Endothelial cell of umbilical vein (primary cell): ENCODE data around the gene MADCAM1. TPM values are rescaled to one million over a fixed set of nuclear protein-coding genes. Genes with fewer than 3 reads are reported as not detected.

Source experiments
- BruUV-seq: library from RNA; stranded (reverse); fragments of 400-500 nt; replicated peaks from 2 replicates; lab custom pipeline; 2021; lab: Mats Ljungman, UMichigan
- CTCF ChIA-PET: fragments of 300-600, 350-600 bp; sonication (Branson Sonifier 250); formaldehyde crosslinking; loops from one replicate; lab custom pipeline; 2021; ENCODE audit warnings: antibody characterized with exemption, inconsistent platforms; lab: Charles Lee
- POLR2A ChIA-PET: fragments of 300-600, 350-600 bp; sonication (Branson Sonifier 250); formaldehyde crosslinking; loops from one replicate; lab custom pipeline; 2021; ENCODE audit warnings: antibody characterized with exemption, inconsistent platforms; lab: Charles Lee
- DNase-seq: peaks from one replicate; pipeline ENCODE4 v3.0.0-alpha.2; 2011; ENCODE audit warnings: low read depth, low spot score
- FAIRE-seq: peaks from 2 replicates; lab custom pipeline; 2011; peaks lifted over from hg19 to GRCh38; lab: Jason Lieb, UNC
- H2AFZ ChIP-seq: 2 replicates; pipeline ENCODE4 v1.6.0; 2012; ENCODE audit warnings: low read depth, low read length, control low read depth, inconsistent platforms
- H3K27ac ChIP-seq: 2 replicates; pipeline ENCODE4 v1.5.1; 2011; ENCODE audit warnings: low read depth, mild to moderate bottlenecking, control low read depth, low read length, moderate library complexity; ENCODE audit not compliant: insufficient read depth
- H3K27me3 ChIP-seq, 2 experiments: 2 replicates each; pipeline versions ENCODE4 v1.6.0 to v1.6.1; 2011; ENCODE audit warnings: low read length in 2 of 2, mixed read lengths in 1 of 2; ENCODE audit not compliant: control insufficient read depth in 2 of 2, insufficient read depth in 2 of 2
- H3K36me3 ChIP-seq, 2 experiments: 2 replicates in 1 of 2; 3 replicates in 1 of 2; pipeline ENCODE4 v1.5.1; 2011; ENCODE audit warnings: low read length in 2 of 2, mild to moderate bottlenecking in 1 of 2, moderate library complexity in 1 of 2; ENCODE audit not compliant: control insufficient read depth in 2 of 2, insufficient read depth in 2 of 2; ENCODE audit errors: extremely low read depth in 1 of 2
- H3K4me1 ChIP-seq: 3 replicates; pipeline ENCODE4 v1.5.1; 2011; ENCODE audit warnings: mild to moderate bottlenecking, low read length; ENCODE audit not compliant: control insufficient read depth, insufficient read depth; ENCODE audit errors: extremely low read depth
- H3K4me2 ChIP-seq: 2 replicates; pipeline ENCODE4 v1.6.1; 2011; ENCODE audit warnings: low read length, control low read depth, mixed read lengths; ENCODE audit not compliant: insufficient read depth
- H3K4me3 ChIP-seq, 3 experiments: fragments of 200-600 bp in 1 of 3; sonication (generic), shearing (Covaris generic) in 1 of 3; replicated peaks in 1 of 3; 2 replicates each; pipeline ENCODE4 v1.5.1; 2011 to 2016; ENCODE audit warnings: control low read depth in 3 of 3, low read length in 3 of 3, mild to moderate bottlenecking in 2 of 3, inconsistent platforms in 1 of 3, low read depth in 1 of 3, moderate library complexity in 1 of 3; ENCODE audit not compliant: insufficient read depth in 1 of 3
- H3K79me2 ChIP-seq: 2 replicates; pipeline ENCODE4 v1.6.0; 2012; ENCODE audit warnings: low read length, inconsistent platforms; ENCODE audit not compliant: control insufficient read depth, insufficient read depth
- H3K9ac ChIP-seq: replicated peaks from 2 replicates; pipeline ENCODE3; 2011; ENCODE audit warnings: low read length, control low read depth; ENCODE audit not compliant: insufficient read depth; ENCODE audit errors: extremely low read depth
- H3K9me1 ChIP-seq: replicated peaks from 3 replicates; pipeline ENCODE4 v1.6.0; 2011; ENCODE audit warnings: mild to moderate bottlenecking, low read length; ENCODE audit not compliant: control insufficient read depth, insufficient read depth; ENCODE audit errors: extremely low read depth
- H3K9me3 ChIP-seq: replicated peaks from 2 replicates; pipeline ENCODE4 v1.5.1; 2012; ENCODE audit warnings: low read length, inconsistent platforms; ENCODE audit not compliant: control insufficient read depth, insufficient read depth
- H4K20me1 ChIP-seq: replicated peaks from 2 replicates; pipeline ENCODE3; 2011; ENCODE audit warnings: mild to moderate bottlenecking, low read length; ENCODE audit not compliant: control insufficient read depth, insufficient read depth; ENCODE audit errors: extremely low read depth
- CTCF ChIP-seq, 2 donors: IDR thresholded peaks; 1 replicate in 1 of 2; 2 replicates in 1 of 2; pipeline ENCODE4 v1.5.1; 2011; ENCODE audit warnings: low read length in 2 of 2, mild to moderate bottlenecking in 2 of 2, moderate library complexity in 2 of 2, control low read depth in 1 of 2, inconsistent platforms in 1 of 2, low read depth in 1 of 2; ENCODE audit not compliant: insufficient read depth in 1 of 2; ENCODE audit errors: extremely low read depth in 1 of 2
- JUN ChIP-seq: IDR thresholded peaks from 2 replicates; pipeline ENCODE4 v1.6.1; 2011; ENCODE audit warnings: borderline replicate concordance, low read depth; ENCODE audit not compliant: insufficient read length, insufficient read depth
- MAX ChIP-seq: IDR thresholded peaks from 2 replicates; pipeline ENCODE4 v1.6.1; 2011; ENCODE audit not compliant: insufficient read depth, insufficient read length
- MYC ChIP-seq: IDR thresholded peaks from one replicate; pipeline ENCODE4 v1.6.1; 2011; ENCODE audit warnings: mild to moderate bottlenecking, low read depth, low read length
- POLR2A ChIP-seq: IDR thresholded peaks from 2 replicates; pipeline ENCODE4 v1.6.1; 2012; ENCODE audit warnings: low read depth, mild to moderate bottlenecking, control low read depth, low read length
- POLR2AphosphoS5 ChIP-seq: IDR thresholded peaks from 2 replicates; pipeline ENCODE4 v1.6.1; 2012; ENCODE audit warnings: low read depth, mild to moderate bottlenecking, control low read depth, low read length, moderate library complexity; ENCODE audit not compliant: insufficient read depth
- dilution Hi-C: fragments of 300-500 bp; cut with MboI; formaldehyde crosslinking; loops from one replicate; pipeline ENCODE4 v1.15.0; 2019; ENCODE audit warnings: low sequenced_read_pairs; ENCODE audit not compliant: extremely low pct_ligation_motif_present
- intact Hi-C: fragments of 100-400 bp; cut with micrococcal nuclease; formaldehyde crosslinking; loops from one replicate; pipeline ENCODE4 v1.10.0; 2022
- polyA plus RNA-seq, 4 experiments: library from polyadenylated mRNA; depleted of rRNA in 3 of 4; stranded (reverse) in 3 of 4; unstranded in 1 of 4; fragments of >200 nt; gene quantifications; 2 replicates each; pipeline versions ENCODE4 v1.2.1 to v1.2.3, GENCODE V29; 2011 to 2012; ENCODE audit warnings: missing spikeins in 1 of 4
- total RNA-seq: library from RNA; stranded (reverse); gene quantifications from 2 replicates; pipeline ENCODE4 v1.2.3, GENCODE V29; 2021

MADCAM1 gene
- total and polyA plus RNA-seq, 2 donors (not counting 3 experiments of a cell fraction or from before 2014, with no cell fraction given), result 0.07 to 0.31 TPM

- Histone ChIP-seq H3K27me3 (no peaks in the 10 kb centered on the region), H2AFZ (no peak overlapping the region), H3K79me2 (no peaks in the 10 kb centered on the region), H3K4me1 (peaks cover 7% of the 10 kb centered on the region), H3K4me3 (no peak overlapping the region), H4K20me1 (no peaks in the 10 kb centered on the region), H3K36me3 (no peaks in the 10 kb centered on the region), H3K27ac (no peak overlapping the region), H3K9me3 (peaks cover 2% of the 10 kb centered on the region), H3K4me2 (no peak overlapping the region), H3K9me1 (no peaks in the 10 kb centered on the region), H3K9ac (no peak overlapping the region)
- DNase-seq (no peak), FAIRE-seq (no peak)
- intact Hi-C loops (loop anchor here (5.0 to 10.0 kb wide), 2 partner anchors 101 to 143 kb away; partner anchors contain the start of gene MIER2), dilution Hi-C loops (no loop called here)
- TF ChIP-seq MAX (no peak), JUN (no peak), MYC (no peak), POLR2AphosphoS5 (peak; percentile 22), POLR2A (no peak), CTCF (IDR thresholded peaks at IDR 0.05; ENCODE audit: extremely low read depth in 1 of 2, insufficient read depth in 1 of 2, low read depth in 1 of 2, low read length in 2 of 2) (no peak)
- ChIA-PET CTCF (interaction anchor here (0.7 to 1.0 kb wide), 3 partner anchors 10 to 25 kb away, joined by 3 to 4 read pairs (median 4); no protein-coding TSS in a partner anchor), POLR2A (no interaction called here)
- BruUV-seq, result no TSS peak
Measured at GRCh38 chr19:485583-486236, 10.6 kb upstream of the MADCAM1 start.
